GM10847 (cell line): ENCODE measurements around the gene ZNF362.

Experiments used
- POLR2A ChIP-seq: IDR thresholded peaks from 2 replicates; pipeline ENCODE4 v1.6.1; 2011; ENCODE audit not compliant: insufficient read length; ENCODE audit errors: extremely low read depth

Gene ZNF362

DNA sequence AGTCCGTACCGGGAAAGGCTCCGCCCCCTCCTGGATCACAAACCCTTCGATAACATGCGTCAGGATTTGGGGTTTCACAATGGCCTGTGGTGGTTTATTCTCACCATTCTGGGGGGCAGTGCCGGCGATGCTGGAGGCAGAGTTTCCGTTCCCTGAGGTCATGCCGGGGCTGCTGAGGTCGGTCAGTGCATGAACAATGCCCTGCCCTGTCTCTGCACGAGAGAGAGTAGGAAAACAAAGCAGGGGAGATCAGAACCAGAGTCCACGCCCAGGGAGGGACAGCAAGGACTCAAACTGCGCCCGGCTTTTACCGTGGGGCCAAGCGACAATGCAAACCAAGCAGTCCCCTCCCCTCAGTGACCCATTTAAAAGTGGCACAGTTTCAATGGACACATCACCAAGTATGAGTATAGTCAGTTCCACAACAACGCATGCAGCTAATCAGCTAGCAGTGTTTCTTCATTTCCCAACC is 77.8 kb downstream of the ZNF362 start:
- no peak for TF ChIP-seq POLR2A

DNA sequence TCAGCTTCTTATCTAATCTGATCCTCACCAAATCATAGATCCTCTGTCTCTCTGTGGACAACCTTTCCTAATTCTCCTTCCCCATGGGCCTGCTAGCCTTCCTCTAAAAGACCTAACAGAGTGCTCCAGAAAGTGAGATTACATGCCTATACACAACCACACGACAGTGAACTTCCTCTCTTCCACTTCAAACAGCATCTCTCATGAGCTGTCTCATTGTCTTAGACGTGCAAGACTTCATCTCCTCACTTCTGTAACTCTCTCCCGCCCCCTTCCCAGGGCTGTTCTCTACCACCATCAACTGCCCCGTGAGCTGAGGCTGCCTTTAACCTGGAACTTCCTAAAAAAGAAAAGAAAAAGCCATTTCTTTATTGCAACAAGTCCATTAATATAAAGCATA is 78.7 kb downstream of the ZNF362 start:
- no peak for TF ChIP-seq POLR2A

DNA sequence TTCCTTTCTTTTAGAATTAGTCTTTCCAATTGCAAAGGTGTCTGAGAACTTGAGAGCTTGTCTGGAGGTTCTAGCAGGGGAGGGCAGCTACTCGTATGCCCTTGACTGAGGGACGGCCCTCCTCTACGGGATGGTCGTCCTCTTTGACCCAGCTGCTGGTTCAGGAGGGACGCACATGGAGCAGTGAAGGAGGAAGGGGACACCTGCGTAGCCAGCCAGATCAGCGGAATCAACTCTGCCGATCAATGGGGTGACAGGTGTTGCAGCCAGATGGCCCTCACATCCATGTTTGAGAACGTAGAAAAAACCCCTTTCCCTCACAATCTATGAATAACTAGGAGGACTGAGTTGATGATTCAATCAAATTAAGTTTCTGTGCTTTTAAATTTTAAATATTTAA is 80.3 kb downstream of the ZNF362 start:
- no peak for TF ChIP-seq POLR2A

DNA sequence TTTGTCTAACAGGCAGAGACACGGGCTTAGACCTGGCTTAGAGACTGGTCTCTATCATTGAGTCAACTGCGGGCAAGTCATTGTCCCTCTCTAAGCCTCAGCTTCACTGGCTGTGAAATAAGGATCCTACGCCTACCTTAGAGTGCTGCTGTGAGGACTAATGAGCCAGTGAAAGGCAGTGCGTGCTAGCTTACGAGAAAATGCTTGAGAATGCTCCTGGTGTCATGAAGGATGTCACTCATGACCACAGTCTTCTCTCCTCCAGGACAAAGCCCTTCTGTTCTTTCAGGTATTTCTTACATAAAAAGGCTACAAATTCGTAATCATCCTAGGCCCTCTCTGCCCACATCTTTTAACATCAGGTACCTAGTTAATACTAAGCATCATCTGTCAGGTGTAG is 81.1 kb downstream of the ZNF362 start:
- no peak for TF ChIP-seq POLR2A

DNA sequence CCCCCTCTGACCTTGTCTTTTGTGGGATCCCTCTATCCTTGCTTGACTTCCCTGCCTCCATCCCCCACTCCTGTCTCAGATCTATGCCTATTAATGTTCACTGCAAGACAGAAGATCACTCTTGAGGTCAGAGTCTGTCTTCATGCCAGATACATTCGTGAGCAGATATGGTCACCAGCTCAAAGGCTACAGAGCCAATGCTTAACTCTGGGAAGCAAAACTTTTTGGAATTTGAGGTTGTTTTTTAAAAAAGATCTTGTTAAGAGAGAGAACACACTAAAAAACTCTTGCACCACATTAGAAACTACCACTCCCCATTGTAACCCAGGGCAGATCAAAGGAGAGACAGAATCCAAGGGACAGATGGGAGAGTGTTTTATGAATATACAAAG is 81.8 kb downstream of the ZNF362 start:
- no peak for TF ChIP-seq POLR2A

DNA sequence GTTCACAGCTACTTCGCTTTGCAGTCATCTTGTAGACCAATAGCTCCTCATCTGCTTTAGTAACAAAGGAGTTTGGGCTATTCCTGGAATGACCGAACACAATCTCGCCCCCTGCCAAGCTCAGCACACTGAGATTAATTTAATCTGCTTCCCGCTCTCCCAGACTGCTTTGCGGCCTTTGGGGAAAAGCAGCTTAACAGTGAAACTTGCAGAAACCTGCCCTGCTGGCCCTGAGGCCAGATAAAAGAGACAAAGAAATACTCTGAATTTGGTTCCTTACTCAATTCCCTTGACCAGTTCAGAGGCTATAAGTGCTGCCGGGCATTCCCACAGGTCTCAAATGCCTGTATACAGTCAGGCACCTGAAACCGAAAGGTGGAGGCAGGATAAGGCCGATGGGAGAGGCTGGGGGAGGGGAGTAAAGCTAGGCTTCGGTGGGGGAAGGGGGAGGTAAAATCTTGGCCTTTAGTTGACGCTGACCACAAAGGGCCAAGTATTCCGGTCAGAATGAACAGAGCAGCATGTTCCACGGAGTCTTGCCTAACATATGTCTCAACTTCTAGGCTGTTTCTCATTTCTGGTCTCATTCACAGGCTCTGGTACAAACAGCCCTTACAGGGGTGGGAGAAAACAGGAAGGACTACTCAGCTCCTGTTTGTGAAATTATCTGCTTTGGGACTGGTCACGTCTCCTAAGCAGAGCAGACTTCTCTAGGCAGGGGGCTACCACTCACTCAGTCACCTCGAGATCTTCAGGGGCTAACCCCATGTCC is 82.3 kb downstream of the ZNF362 start:
- TF ChIP-seq POLR2A, result no peak

DNA sequence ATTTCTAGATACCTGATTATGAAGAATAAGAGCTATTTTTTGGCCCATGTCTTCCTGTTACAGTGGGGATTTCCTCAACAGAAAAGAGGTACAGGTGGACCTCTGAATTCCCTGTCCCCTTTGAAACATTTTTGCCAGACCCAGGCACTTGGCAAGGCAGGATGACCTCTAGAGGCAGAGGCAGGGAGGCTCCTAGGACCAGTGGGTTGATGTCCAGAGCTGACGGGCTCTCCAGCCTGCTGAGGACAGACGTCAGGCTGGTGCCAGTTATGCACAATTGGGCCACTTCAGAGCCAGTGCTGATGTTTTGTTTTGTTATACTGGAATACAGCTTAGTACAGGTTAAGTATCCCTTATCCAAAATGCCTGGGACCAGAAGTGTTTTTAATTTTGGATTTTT is 83.1 kb downstream of the ZNF362 start:
- TF ChIP-seq POLR2A, result no peak

DNA sequence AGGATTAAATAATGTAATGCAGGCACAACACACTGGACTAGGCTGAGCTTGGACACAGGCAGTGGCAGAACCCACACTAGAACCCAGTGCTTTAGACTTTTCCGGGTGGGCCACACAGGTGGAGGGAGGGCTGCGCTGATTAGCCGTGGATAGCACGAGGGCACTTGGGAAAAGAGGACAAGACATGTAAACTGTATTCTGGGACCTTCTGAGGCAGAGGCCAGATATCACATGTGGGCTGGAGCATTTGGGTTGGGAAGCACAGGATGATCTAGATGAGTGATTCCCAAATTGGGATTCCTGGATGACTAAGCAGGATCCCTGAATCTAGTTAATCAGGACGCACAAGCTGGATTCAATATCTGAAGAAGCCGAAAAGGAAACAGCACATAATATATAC is 84.9 kb downstream of the ZNF362 start:
- TF ChIP-seq POLR2A, result no peak

DNA sequence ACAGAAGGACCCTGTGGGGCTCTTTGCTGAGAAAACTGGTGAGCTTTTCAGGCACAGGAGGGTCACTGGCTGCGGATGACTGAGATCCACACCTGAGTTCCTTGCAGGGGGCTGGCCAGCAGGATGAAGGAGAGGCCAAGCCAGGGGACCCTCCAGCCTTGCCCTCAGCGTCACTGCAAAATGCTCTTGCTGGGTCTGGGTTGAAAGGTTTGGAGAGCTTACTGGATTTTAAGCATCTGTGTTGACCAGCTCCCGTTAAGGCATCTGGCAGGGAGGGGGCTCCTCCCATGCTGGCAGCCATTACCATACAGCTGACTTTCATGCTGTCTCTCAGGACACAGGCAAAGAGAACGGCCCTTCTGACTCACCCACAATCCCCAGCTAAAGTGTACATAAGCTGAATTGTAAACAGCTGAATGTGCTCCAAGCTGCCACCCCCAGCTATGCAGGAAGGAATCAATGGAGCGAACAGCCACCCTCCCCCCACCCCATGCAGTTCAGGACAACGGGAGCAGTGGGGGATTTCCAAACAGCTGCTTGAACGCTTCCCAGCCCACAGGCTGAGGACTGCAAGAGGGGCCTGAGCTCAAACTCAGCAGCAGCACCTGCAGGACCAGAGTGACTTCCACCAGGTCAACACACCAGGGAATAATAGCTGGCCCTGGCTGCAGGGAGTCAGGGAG is 85.9 kb downstream of the ZNF362 start:
- no peak for TF ChIP-seq POLR2A

DNA sequence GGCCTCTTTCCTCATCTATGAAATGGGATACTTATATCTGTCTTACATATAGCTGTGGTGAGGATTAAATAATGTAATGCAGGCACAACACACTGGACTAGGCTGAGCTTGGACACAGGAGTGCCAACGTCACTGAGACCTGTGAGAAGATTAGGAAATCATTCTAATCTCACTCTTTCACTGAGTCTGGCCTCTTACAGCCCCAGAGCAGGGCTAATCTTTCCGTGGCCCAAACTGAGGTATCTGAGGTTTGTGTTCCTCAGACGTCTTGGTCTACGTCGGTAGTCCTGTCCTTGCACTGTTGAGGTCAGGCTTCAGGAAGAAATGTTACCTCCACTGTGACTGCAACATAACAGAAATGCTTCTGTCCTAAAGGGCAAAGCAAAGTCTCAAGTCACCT is 87.2 kb downstream of the ZNF362 start:
- no peak for TF ChIP-seq POLR2A

DNA sequence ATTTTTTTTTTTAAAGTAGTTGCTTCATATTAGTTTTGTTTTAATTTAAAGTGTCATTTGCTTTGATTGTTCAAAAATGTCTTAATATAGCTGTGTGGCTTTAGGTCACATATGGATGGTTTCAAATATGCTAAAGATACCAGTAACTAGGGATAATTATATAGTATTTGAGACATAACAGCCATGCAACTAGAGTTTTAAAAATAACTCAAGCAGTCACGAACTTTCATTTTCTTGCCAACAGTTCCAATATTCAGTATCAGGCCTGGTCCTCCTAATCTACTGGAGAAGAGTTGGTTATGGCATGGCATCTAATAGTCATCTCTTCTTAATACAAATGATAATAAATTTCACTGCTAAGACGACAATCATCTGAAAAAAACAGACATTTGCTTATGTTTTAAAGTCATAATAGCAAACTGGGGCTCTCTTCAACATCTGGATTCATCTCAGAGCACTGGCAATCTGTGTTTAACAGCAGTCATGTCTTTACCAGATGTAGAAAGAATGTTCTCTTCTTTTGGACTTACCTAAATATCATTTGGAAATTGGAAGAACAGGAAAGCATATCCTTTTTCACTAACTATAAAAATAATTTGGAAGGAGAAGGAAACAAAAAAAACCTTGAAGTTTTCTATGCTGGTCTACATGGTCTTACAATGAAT is 88.7 kb downstream of the ZNF362 start:
- TF ChIP-seq POLR2A, result no peak

DNA sequence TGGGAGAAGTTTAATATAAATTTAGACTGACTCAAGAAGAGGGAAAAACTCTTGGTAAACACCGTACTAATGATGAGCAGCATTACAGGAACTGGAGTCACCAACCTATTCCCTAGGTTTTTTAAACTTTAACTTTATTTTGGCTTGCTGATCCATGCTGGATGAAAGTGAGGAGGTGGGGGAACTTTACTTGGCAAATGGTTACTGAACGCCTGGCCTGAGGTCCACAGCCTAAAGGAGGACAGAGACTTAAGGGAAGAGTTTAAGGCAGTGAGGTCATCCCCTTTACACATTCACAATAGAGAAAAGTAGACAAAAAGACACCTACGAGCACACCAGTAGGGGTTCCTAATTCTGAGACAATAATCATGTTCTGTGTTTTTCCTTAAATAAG is 90.2 kb downstream of the ZNF362 start:
- TF ChIP-seq POLR2A, result no peak

DNA sequence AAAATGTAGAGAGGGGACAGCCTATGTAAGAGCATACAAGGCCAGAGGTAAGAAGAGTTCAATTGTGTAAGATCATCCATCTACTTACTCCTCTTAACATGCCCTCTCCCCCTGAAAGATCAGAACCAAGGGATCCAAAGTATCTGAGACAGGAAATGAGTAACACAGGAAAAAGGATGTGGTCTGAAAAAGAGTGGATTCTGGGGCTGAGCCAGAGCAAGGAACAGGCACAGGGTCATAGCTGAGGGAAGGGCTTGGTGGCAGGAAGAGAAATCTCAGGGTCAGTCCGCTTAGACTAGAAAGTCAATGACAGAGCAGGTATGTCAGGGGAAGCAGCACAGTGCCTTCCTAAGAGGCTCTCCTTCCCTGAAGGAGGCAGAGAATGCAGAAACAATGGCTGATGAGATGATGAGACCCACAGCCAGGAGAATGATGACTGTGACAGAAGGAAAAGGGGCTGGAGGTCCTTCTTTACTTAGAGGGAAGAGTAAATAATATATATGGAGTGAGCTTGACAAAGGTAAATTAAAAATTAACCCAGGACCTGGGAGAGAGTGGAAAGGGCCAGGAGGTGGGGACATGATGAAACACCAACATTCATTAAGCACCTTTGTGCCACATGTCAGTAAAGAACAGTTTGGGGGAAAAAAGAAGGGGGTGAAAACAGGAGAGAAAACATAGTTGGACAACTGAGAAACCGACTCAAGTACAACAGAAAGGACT is 90.8 kb downstream of the ZNF362 start:
- TF ChIP-seq POLR2A, result no peak

DNA sequence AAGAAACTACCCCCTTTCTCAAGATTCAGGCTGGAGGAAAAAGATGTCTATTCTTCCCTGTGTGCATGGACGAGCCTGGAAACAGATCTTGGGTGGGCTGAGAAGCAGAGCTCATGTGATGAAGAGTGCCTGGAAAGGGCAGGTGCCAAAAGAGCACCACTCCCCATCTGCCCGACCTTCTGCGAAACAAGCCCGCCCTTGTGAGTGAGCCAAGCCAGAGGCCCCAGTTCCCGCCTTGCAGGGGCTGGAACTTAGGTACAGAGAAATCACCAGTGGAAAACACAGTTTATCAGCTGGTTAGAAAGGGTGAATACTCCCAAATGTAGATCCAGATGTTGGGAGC is 91.3 kb downstream of the ZNF362 start:
- TF ChIP-seq POLR2A, result no peak

DNA sequence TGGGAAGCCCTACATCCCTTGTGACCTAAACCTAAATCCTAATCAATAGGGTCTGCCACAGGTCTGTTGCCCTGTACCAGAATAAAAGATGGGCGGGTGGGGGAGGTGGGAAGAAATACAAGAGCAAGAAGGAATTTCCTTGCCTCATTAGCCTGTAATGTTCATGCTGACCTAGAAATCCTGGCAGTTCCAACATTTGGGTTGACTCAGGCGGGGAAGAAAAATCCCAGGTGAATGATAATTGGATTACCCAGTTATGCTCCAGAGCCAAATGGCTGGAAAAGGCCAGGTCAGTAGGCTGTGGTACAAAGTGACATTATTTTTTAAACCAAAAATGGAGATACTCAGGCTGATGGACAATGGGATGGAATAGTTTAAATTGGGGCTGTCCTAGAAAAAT is 91.9 kb downstream of the ZNF362 start:
- TF ChIP-seq POLR2A, result no peak

DNA sequence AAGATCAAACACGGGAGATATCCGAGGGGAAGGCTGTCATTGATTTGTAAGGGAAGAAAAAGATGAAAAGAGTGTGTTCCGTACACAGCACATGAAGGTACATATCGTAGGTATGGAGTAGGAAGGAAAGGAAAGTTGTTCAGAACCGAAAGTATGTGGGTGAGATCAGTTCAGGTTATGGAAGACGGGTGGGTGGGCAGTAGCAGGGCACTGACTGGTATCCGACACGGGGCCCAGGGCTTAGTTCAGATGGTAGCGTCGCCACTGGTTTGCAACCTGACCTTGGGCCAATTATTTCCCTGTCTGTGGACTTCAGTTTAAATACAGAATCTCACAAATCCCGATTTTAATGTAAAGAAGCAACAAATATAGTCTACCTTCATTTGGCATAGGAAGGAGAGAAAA is 92.4 kb downstream of the ZNF362 start:
- no peak for TF ChIP-seq POLR2A
